C4-2B (cell line): ENCODE data around the gene MR1.

Experiments used
- H3K27ac ChIP-seq: fragments of 450-650 bp; 2 replicates; pipeline ENCODE4 v1.5.1; 2017
- CTCF ChIP-seq: fragments of 450-650 bp; conservative IDR thresholded peaks from 2 replicates; pipeline ENCODE4 v1.5.1; 2017; ENCODE audit warnings: mild to moderate bottlenecking
- ZFX ChIP-seq: fragments of 450-650 bp; IDR thresholded peaks from 2 replicates; pipeline ENCODE4 v1.6.1; 2017

The MR1 gene

GRCh38 chr1:181089676-181090544 is 56.1 kb downstream of the MR1 start:
- peak overlapping the region; percentile 71 for H3K27ac ChIP-seq

GRCh38 chr1:181090641-181091126 is 56.9 kb downstream of the MR1 start:
- no peak for TF ChIP-seq CTCF
- no peak for TF ChIP-seq ZFX
- no peak overlapping the region for H3K27ac ChIP-seq

More at GRCh38 chr1:181089676-181090544, 56.1 kb downstream of the MR1 start:
- TF ChIP-seq ZFX = no peak
- TF ChIP-seq CTCF = no peak

- TF ChIP-seq ZFX = no peak
- no peak for TF ChIP-seq CTCF
- H3K27ac ChIP-seq = no peak overlapping the region
Observed at GRCh38 chr1:181091309-181092040, 57.7 kb downstream of the MR1 start.

GRCh38 chr1:181092056-181092455 is 58.3 kb downstream of the MR1 start:
- no peak overlapping the region for H3K27ac ChIP-seq

GRCh38 chr1:181092883-181093458 is 59.2 kb downstream of the MR1 start:
- H3K27ac ChIP-seq = no peak overlapping the region
- no peak for TF ChIP-seq ZFX
- TF ChIP-seq CTCF = no peak

More at GRCh38 chr1:181092056-181092455, 58.3 kb downstream of the MR1 start:
- TF ChIP-seq CTCF (no peak), ZFX (no peak)

GRCh38 chr1:181094416-181095212 is 60.8 kb downstream of the MR1 start:
- no peak for TF ChIP-seq CTCF
- no peak for TF ChIP-seq ZFX
- H3K27ac ChIP-seq = no peak overlapping the region
